Astrocyte (in vitro differentiated cells and primary cell): ENCODE results near the gene CDHR4. TPM values are rescaled to one million over a fixed set of nuclear protein-coding genes. Genes with fewer than 3 reads are reported as not detected.
A peak's percentile ranks its signal among the peaks of the same experiment; 100 is the strongest.

ENCODE experiments used
- DNase-seq: peaks from one replicate; pipeline ENCODE4 v3.0.0-alpha.2; 2010; ENCODE audit warnings: low read depth
- FAIRE-seq: peaks from 2 replicates; lab custom pipeline; 2011; peaks lifted over from hg19 to GRCh38; lab: Jason Lieb, UNC
- H2AFZ ChIP-seq: 2 replicates; pipeline ENCODE4 v1.6.0; 2012; ENCODE audit warnings: low read depth, low read length, inconsistent platforms
- H3K27ac ChIP-seq: 2 replicates; pipeline ENCODE4 v1.5.1; 2011; ENCODE audit warnings: low read depth, low read length, inconsistent platforms
- H3K27me3 ChIP-seq: 2 replicates; pipeline ENCODE4 v1.6.0; 2011; ENCODE audit warnings: low read length, inconsistent platforms; ENCODE audit not compliant: insufficient read depth
- H3K36me3 ChIP-seq: 2 replicates; pipeline ENCODE4 v1.5.1; 2011; ENCODE audit warnings: low read length, inconsistent platforms; ENCODE audit not compliant: insufficient read depth
- H3K4me1 ChIP-seq: 2 replicates; pipeline ENCODE4 v1.5.1; 2011; ENCODE audit warnings: low read length, inconsistent platforms; ENCODE audit not compliant: insufficient read depth
- H3K4me2 ChIP-seq: 2 replicates; pipeline ENCODE4 v1.6.0; 2012; ENCODE audit warnings: low read length, inconsistent platforms
- H3K4me3 ChIP-seq: 2 replicates; pipeline ENCODE4 v1.5.1; 2011; ENCODE audit warnings: low read depth, mild to moderate bottlenecking, low read length, inconsistent platforms; ENCODE audit not compliant: insufficient read depth
- H3K79me2 ChIP-seq: 2 replicates; pipeline ENCODE4 v1.6.0; 2012; ENCODE audit warnings: mild to moderate bottlenecking, low read length, inconsistent platforms; ENCODE audit not compliant: insufficient read depth
- H3K9ac ChIP-seq: 2 replicates; pipeline ENCODE4 v1.6.0; 2012; ENCODE audit warnings: mild to moderate bottlenecking, low read length, inconsistent platforms
- H3K9me3 ChIP-seq: 2 replicates; pipeline ENCODE4 v1.5.1; 2012; ENCODE audit warnings: low read depth, mild to moderate bottlenecking, low read length, inconsistent platforms; ENCODE audit not compliant: insufficient read depth
- H4K20me1 ChIP-seq: 2 replicates; pipeline ENCODE4 v1.6.0; 2012; ENCODE audit warnings: low read length, inconsistent platforms; ENCODE audit not compliant: insufficient read depth
- H3K27ac Mint-ChIP-seq: one replicate; pipeline ENCODE4 v1.8.0; 2021; ENCODE audit warnings: mild to moderate bottlenecking, mixed read lengths; ENCODE audit not compliant: unreplicated experiment
- H3K27me3 Mint-ChIP-seq: one replicate; pipeline ENCODE4 v1.8.0; 2021; ENCODE audit warnings: low read depth, mixed read lengths; ENCODE audit not compliant: unreplicated experiment
- H3K36me3 Mint-ChIP-seq: one replicate; pipeline ENCODE4 v1.8.0; 2021; ENCODE audit warnings: low read depth, mixed read lengths; ENCODE audit not compliant: unreplicated experiment
- H3K4me1 Mint-ChIP-seq: one replicate; pipeline ENCODE4 v1.8.0; 2021; ENCODE audit warnings: low read depth, mixed read lengths; ENCODE audit not compliant: unreplicated experiment
- H3K4me3 Mint-ChIP-seq: one replicate; pipeline ENCODE4 v1.8.0; 2021; ENCODE audit warnings: mild to moderate bottlenecking, moderate library complexity, mixed read lengths; ENCODE audit not compliant: unreplicated experiment
- H3K9me3 Mint-ChIP-seq: one replicate; pipeline ENCODE4 v1.8.0; 2021; ENCODE audit warnings: mild to moderate bottlenecking, mixed read lengths; ENCODE audit not compliant: unreplicated experiment
- EZH2 ChIP-seq: IDR thresholded peaks from 2 replicates; pipeline ENCODE4 v1.6.1; 2012; ENCODE audit warnings: mild to moderate bottlenecking, low read length, inconsistent platforms; ENCODE audit not compliant: insufficient read depth
- total RNA-seq: library from RNA; stranded (reverse); gene quantifications from 2 replicates; pipeline ENCODE4 v1.2.1, GENCODE V29; 2021
- TF ChIP-seq, protein P1 (sequence below): IDR thresholded peaks from 2 replicates; pipeline ENCODE4 v1.5.1; 2011; ENCODE audit warnings: low read depth, mild to moderate bottlenecking, inconsistent platforms, low read length, moderate library complexity; ENCODE audit not compliant: insufficient read depth

Gene CDHR4
- total RNA-seq, 1 donor from 2014 or later: not detected

DNA sequence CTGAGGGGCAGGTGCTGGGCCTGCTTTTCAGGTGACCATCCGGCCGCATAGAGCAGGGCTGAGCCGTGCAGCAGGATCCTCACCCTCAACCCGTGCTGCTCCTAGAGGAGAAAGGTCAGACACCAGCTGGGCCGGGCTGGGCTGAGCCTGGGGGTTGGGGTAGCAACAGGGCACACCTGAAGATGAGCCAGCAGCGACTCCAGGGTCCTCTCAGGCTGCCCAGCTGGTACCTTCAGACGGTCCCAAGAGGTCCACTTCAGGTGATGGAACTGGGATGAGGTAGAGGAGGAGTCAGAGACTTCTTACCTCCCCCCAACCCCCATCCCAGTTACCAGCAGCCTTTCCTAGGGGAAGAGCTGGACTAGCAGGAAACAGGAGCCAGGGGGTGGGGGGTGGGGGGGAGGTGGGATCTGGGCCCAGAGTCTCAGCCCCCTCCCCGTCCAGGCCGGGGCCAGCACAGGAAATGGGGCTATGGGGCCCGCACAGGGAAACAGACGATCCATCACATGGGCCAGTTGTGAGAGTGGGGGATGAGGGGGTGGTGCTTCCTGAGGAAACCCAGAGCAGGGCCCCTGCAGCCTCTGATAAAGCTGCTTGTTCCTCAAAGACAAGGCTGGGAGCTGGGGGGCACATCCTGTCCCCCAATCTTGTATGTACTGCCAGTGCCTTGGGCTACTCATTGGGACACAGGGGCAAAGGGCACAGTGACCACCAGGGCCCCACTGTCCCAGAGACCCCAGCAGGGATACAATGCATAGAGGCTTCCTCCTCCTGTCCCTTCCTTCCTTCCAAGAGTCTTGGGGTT, 6.4 kb upstream of the CDHR4 start:
- peaks cover 23% of the 10 kb centered on the region for H3K27me3 Mint-ChIP-seq
- peaks cover 22% of the 10 kb centered on the region for H3K4me1 Mint-ChIP-seq
- Histone ChIP-seq H3K9me3 (no peaks in the 10 kb centered on the region), H3K79me2 (no peaks in the 10 kb centered on the region), H3K4me3 (no peak overlapping the region), H3K27me3 (no peaks in the 10 kb centered on the region), H3K4me1 (peaks cover 21% of the 10 kb centered on the region), H3K27ac (no peak overlapping the region), H3K36me3 (no peaks in the 10 kb centered on the region), H4K20me1 (peaks cover 3% of the 10 kb centered on the region), H2AFZ (no peak overlapping the region), H3K9ac (no peak overlapping the region), H3K4me2 (peak overlapping the region; percentile 52)
- H3K36me3 Mint-ChIP-seq: peaks cover 5% of the 10 kb centered on the region
- DNase-seq: no peak
- FAIRE-seq: no peak
- TF ChIP-seq, protein P1, sequence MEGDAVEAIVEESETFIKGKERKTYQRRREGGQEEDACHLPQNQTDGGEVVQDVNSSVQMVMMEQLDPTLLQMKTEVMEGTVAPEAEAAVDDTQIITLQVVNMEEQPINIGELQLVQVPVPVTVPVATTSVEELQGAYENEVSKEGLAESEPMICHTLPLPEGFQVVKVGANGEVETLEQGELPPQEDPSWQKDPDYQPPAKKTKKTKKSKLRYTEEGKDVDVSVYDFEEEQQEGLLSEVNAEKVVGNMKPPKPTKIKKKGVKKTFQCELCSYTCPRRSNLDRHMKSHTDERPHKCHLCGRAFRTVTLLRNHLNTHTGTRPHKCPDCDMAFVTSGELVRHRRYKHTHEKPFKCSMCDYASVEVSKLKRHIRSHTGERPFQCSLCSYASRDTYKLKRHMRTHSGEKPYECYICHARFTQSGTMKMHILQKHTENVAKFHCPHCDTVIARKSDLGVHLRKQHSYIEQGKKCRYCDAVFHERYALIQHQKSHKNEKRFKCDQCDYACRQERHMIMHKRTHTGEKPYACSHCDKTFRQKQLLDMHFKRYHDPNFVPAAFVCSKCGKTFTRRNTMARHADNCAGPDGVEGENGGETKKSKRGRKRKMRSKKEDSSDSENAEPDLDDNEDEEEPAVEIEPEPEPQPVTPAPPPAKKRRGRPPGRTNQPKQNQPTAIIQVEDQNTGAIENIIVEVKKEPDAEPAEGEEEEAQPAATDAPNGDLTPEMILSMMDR: no peak
- no peak for TF ChIP-seq EZH2
- peaks cover 2% of the 10 kb centered on the region for H3K9me3 Mint-ChIP-seq
- H3K27ac Mint-ChIP-seq: no peak overlapping the region
- no peak overlapping the region for H3K4me3 Mint-ChIP-seq

DNA sequence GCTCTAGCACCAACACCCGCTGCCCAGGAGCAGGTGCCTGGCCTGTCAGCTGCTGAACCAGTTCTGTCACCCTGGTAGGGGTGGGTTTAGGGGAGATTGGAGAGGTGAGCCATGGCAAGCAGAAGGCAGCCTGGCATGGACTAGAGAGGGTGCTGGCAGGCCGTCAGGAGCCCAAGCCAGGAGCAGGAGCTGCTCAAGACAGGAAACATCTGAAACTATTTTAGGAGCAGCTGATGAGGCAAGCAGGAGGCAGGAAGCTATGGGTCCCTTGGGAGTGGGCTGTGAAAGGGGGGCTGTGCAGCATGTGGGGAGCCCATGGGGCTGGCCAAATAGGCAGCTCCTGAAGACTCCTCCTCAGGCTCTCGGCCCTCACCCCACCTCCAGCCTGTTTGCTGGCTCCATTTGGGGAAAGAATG, 5.7 kb upstream of the CDHR4 start:
- H3K4me2 ChIP-seq: peak overlapping the region; percentile 52
- TF ChIP-seq, protein P1: no peak
- TF ChIP-seq EZH2: no peak
- no peak overlapping the region for H2AFZ ChIP-seq
- H3K4me1 ChIP-seq: peaks cover 21% of the 10 kb centered on the region
- H3K9ac ChIP-seq: peak overlapping the region; percentile 23
- H3K36me3 Mint-ChIP-seq: peaks cover 3% of the 10 kb centered on the region
- H3K27ac ChIP-seq: no peak overlapping the region
- H3K27me3 ChIP-seq: no peaks in the 10 kb centered on the region
- H3K9me3 Mint-ChIP-seq: peaks cover 3% of the 10 kb centered on the region
- no peak overlapping the region for H3K4me3 ChIP-seq
- no peaks in the 10 kb centered on the region for H3K36me3 ChIP-seq
- H3K79me2 ChIP-seq: no peaks in the 10 kb centered on the region
- FAIRE-seq: no peak
- H3K27ac Mint-ChIP-seq: no peak overlapping the region
- no peaks in the 10 kb centered on the region for H3K9me3 ChIP-seq
- peaks cover 3% of the 10 kb centered on the region for H4K20me1 ChIP-seq
- peak overlapping the region; percentile 64 for H3K4me3 Mint-ChIP-seq
- peaks cover 22% of the 10 kb centered on the region for H3K4me1 Mint-ChIP-seq
- DNase-seq: no peak
- peaks cover 24% of the 10 kb centered on the region for H3K27me3 Mint-ChIP-seq
